OCI-LY1 (cell line): Measurements from ENCODE around the gene FNIP1.

ENCODE experiments used
- H2AFZ ChIP-seq: fragments of 200-600 bp; sonication (generic), shearing (Covaris generic); 2 replicates; pipeline ENCODE4 v1.6.0; 2014; ENCODE audit warnings: antibody characterized with exemption, mild to moderate bottlenecking, low read length
- H3F3A ChIP-seq: fragments of 200-600 bp; sonication (generic), shearing (Covaris generic); 2 replicates; pipeline ENCODE4 v1.6.0; 2014; ENCODE audit warnings: mild to moderate bottlenecking, antibody characterized with exemption, low read length, moderate library complexity; ENCODE audit not compliant: insufficient read depth
- H3K27ac ChIP-seq: fragments of 200-600 bp; sonication (generic); 2 replicates; pipeline ENCODE4 v1.5.1; 2014; ENCODE audit warnings: low read length, mixed run types, mild to moderate bottlenecking, low read depth; ENCODE audit not compliant: poor library complexity, severe bottlenecking
- H3K27me3 ChIP-seq: fragments of 200-600 bp; sonication (generic); 2 replicates; pipeline ENCODE4 v1.6.0; 2014; ENCODE audit warnings: antibody characterized with exemption, mild to moderate bottlenecking, low read length, moderate library complexity; ENCODE audit not compliant: insufficient read depth
- H3K36me3 ChIP-seq: fragments of 200-600 bp; sonication (generic); 2 replicates; pipeline ENCODE4 v1.6.1; 2014; ENCODE audit warnings: mild to moderate bottlenecking, antibody characterized with exemption, low read length, moderate library complexity, mixed read lengths; ENCODE audit not compliant: insufficient read depth
- H3K4me1 ChIP-seq: fragments of 200-600 bp; sonication (generic); 2 replicates; pipeline ENCODE4 v1.5.1; 2014; ENCODE audit warnings: mild to moderate bottlenecking, low read length, moderate library complexity; ENCODE audit not compliant: insufficient read depth, severe bottlenecking
- H3K4me2 ChIP-seq: fragments of 200-600 bp; sonication (generic), shearing (Covaris generic); 2 replicates; pipeline ENCODE4 v1.6.1; 2014; ENCODE audit warnings: low read length
- H3K4me3 ChIP-seq: fragments of 200-600 bp; sonication (generic); 2 replicates; pipeline ENCODE4 v1.5.1; 2014; ENCODE audit warnings: low read length, low read depth, mild to moderate bottlenecking, mixed read lengths; ENCODE audit not compliant: poor library complexity, severe bottlenecking
- H3K79me2 ChIP-seq: fragments of 200-600 bp; shearing (Covaris generic); 2 replicates; pipeline ENCODE4 v1.6.1; 2016; ENCODE audit warnings: mixed run types, low read length, mixed read lengths; ENCODE audit not compliant: insufficient read depth
- H3K9ac ChIP-seq: fragments of 200-600 bp; sonication (generic), shearing (Covaris generic); 2 replicates; pipeline ENCODE4 v1.6.1; 2014; ENCODE audit warnings: mild to moderate bottlenecking, low read length, mixed read lengths
- H3K9me2 ChIP-seq: fragments of 200-600 bp; sonication (generic), shearing (Covaris generic); 2 replicates; pipeline ENCODE4 v1.6.1; 2014; ENCODE audit warnings: low read depth, mild to moderate bottlenecking, low read length, mixed read lengths
- H3K9me3 ChIP-seq: fragments of 200-600 bp; shearing (Covaris generic); 2 replicates; pipeline ENCODE4 v1.6.1; 2014; ENCODE audit warnings: low read length, mixed read lengths
- H4K20me1 ChIP-seq: fragments of 200-600 bp; sonication (generic), shearing (Covaris generic); 2 replicates; pipeline ENCODE4 v1.6.0; 2016; ENCODE audit warnings: mild to moderate bottlenecking, low read length; ENCODE audit not compliant: insufficient read depth
- CTCF ChIP-seq: fragments of 200-600 bp; sonication (generic), shearing (Covaris generic); IDR thresholded peaks from 2 replicates; pipeline ENCODE4 v1.5.1; 2017; ENCODE audit warnings: mild to moderate bottlenecking, antibody characterized with exemption, low read length, moderate library complexity, mixed read lengths
- EZH2 ChIP-seq: fragments of 200-600 bp; sonication (generic), shearing (Covaris generic); IDR thresholded peaks from 2 replicates; pipeline ENCODE4 v1.8.0; 2017; ENCODE audit warnings: borderline replicate concordance, mixed run types, mild to moderate bottlenecking, antibody characterized with exemption, low read length, moderate library complexity, mixed read lengths

Gene FNIP1

GRCh38 chr5:131613423-131613822, 183.4 kb downstream of the FNIP1 start:
- Histone ChIP-seq H2AFZ (no peak overlapping the region), H3F3A (no peaks in the 10 kb centered on the region), H3K27ac (no peak overlapping the region), H3K9me3 (0 out of 2 replicates have a peak, but pooled peaks cover 3% of the 10 kb centered on the region), H3K36me3 (peaks cover 44% of the 10 kb centered on the region), H3K9ac (no peak overlapping the region), H4K20me1 (no peaks in the 10 kb centered on the region), H3K4me1 (peaks cover 9% of the 10 kb centered on the region), H3K79me2 (peaks cover 100% of the 10 kb centered on the region), H3K4me3 (no peak overlapping the region), H3K4me2 (no peak overlapping the region), H3K27me3 (no peaks in the 10 kb centered on the region), H3K9me2 (no peaks in the 10 kb centered on the region)
- TF ChIP-seq CTCF = no peak
- TF ChIP-seq EZH2 = no peak

- Histone ChIP-seq H3K27me3 (no peaks in the 10 kb centered on the region), H3F3A (no peaks in the 10 kb centered on the region), H3K4me2 (no peak overlapping the region), H3K9me2 (no peaks in the 10 kb centered on the region), H3K27ac (no peak overlapping the region), H3K4me1 (peaks cover 9% of the 10 kb centered on the region), H2AFZ (no peak overlapping the region), H3K9ac (no peak overlapping the region), H4K20me1 (no peaks in the 10 kb centered on the region), H3K9me3 (0 out of 2 replicates have a peak, but pooled peaks cover 3% of the 10 kb centered on the region), H3K4me3 (no peak overlapping the region), H3K36me3 (peaks cover 37% of the 10 kb centered on the region), H3K79me2 (peaks cover 100% of the 10 kb centered on the region)
- no peak for TF ChIP-seq CTCF
- TF ChIP-seq EZH2 = no peak
These were observed 185.8 kb downstream of the FNIP1 start for GRCh38 chr5:131611064-131611381.

- Histone ChIP-seq H3K9me2 (no peaks in the 10 kb centered on the region), H3K79me2 (peaks cover 99% of the 10 kb centered on the region), H3F3A (no peaks in the 10 kb centered on the region), H3K9ac (no peak overlapping the region), H3K36me3 (peaks cover 35% of the 10 kb centered on the region), H3K4me1 (peaks cover 9% of the 10 kb centered on the region), H3K4me3 (no peak overlapping the region), H4K20me1 (no peaks in the 10 kb centered on the region), H3K27me3 (no peaks in the 10 kb centered on the region), H3K9me3 (0 out of 2 replicates have a peak, but pooled peaks cover 3% of the 10 kb centered on the region), H3K4me2 (no peak overlapping the region), H3K27ac (no peak overlapping the region), H2AFZ (no peak overlapping the region)
- TF ChIP-seq EZH2 = no peak
- TF ChIP-seq CTCF = no peak
These were observed 186.4 kb downstream of the FNIP1 start for GRCh38 chr5:131610198-131611063.
